Colon (tissue), 2 donors: ENCODE data around the gene TTF1.

Source experiments
- FAIRE-seq: peaks from 2 replicates; lab custom pipeline; 2012; peaks lifted over from hg19 to GRCh38; lab: Jason Lieb, UNC
- donor health status: control.
- donor health status: control.

The TTF1 gene

GRCh38 chr9:132406554-132407122, at the start of gene TTF1:
Gene TTF1, minus strand, starts transcription at chr9:132406840. Its CDS starts 4,019 bp downstream, at chr9:132402821.
- FAIRE-seq: no peak

GRCh38 chr9:132456241-132456640, 49.6 kb upstream of the TTF1 start:
- FAIRE-seq: no peak

GRCh38 chr9:132451276-132451675, 44.6 kb upstream of the TTF1 start:
- no peak for FAIRE-seq

GRCh38 chr9:132447902-132448301, 41.3 kb upstream of the TTF1 start:
- no peak for FAIRE-seq

GRCh38 chr9:132447346-132447745, 40.7 kb upstream of the TTF1 start:
- FAIRE-seq: no peak

GRCh38 chr9:132446887-132447286, 40.2 kb upstream of the TTF1 start:
- FAIRE-seq: no peak

- no peak for FAIRE-seq
Observed at GRCh38 chr9:132443951-132444607, 37.4 kb upstream of the TTF1 start.

GRCh38 chr9:132441404-132441803, 34.8 kb upstream of the TTF1 start:
- no peak for FAIRE-seq

- FAIRE-seq: no peak
Observed at GRCh38 chr9:132440735-132441134, 34.1 kb upstream of the TTF1 start.

- FAIRE-seq: no peak
Observed at GRCh38 chr9:132439153-132439552, 32.5 kb upstream of the TTF1 start.

GRCh38 chr9:132434881-132435280, 28.2 kb upstream of the TTF1 start:
- no peak for FAIRE-seq

- FAIRE-seq: no peak
Observed at GRCh38 chr9:132430998-132431397, 24.4 kb upstream of the TTF1 start.

GRCh38 chr9:132426639-132427414, 20.2 kb upstream of the TTF1 start:
- no peak for FAIRE-seq

GRCh38 chr9:132425675-132426062, 19.0 kb upstream of the TTF1 start:
- FAIRE-seq: no peak

GRCh38 chr9:132424857-132425674, 18.4 kb upstream of the TTF1 start:
- FAIRE-seq: no peak

GRCh38 chr9:132423503-132423902, 16.9 kb upstream of the TTF1 start:
- no peak for FAIRE-seq

- FAIRE-seq: no peak
Observed at GRCh38 chr9:132422574-132422973, 15.9 kb upstream of the TTF1 start.

- FAIRE-seq: no peak
Observed at GRCh38 chr9:132418726-132419363, 12.2 kb upstream of the TTF1 start.

- FAIRE-seq: no peak
Observed at GRCh38 chr9:132415181-132415580, 8.5 kb upstream of the TTF1 start.

- no peak for FAIRE-seq
Observed at GRCh38 chr9:132414731-132415130, 8.1 kb upstream of the TTF1 start.

- no peak for FAIRE-seq
Observed at GRCh38 chr9:132413926-132414325, 7.3 kb upstream of the TTF1 start.

- FAIRE-seq: no peak
Observed at GRCh38 chr9:132412089-132412488, 5.4 kb upstream of the TTF1 start.
